ENCODE results near the gene EEA1. TPM values are rescaled to one million over a fixed set of nuclear protein-coding genes. Genes with fewer than 3 reads are reported as not detected.

Gene EEA1
- total RNA-seq, 1 experiment from 2014 or later: 14.9 TPM

- no peak overlapping the region for H3K4me3 Mint-ChIP-seq
- Histone ChIP-seq H3K18ac (ENCODE audit: insufficient read length, low read depth, low read length) (no peak overlapping the region), H4K20me1 (ENCODE audit: control insufficient read depth, insufficient read depth, insufficient read length) (no peaks in the 10 kb centered on the region), H2AK5ac (ENCODE audit: insufficient read length, low read length) (no peak overlapping the region), H3K56ac (ENCODE audit: insufficient read length, low read depth, low read length) (no peak overlapping the region), H3K23ac (ENCODE audit: insufficient read length, low read depth, low read length) (no peak overlapping the region), H3K9me3 (ENCODE audit: control insufficient read depth, low read depth, low read length) (no peaks in the 10 kb centered on the region), H4K5ac (ENCODE audit: insufficient read length, low read depth, low read length) (no peak overlapping the region), H3K4ac (ENCODE audit: low read depth, low read length) (no peak overlapping the region), H2BK20ac (ENCODE audit: low read depth, low read length, poor library complexity, severe bottlenecking) (no peak overlapping the region), H3K9ac (ENCODE audit: extremely low read depth, insufficient read length, low read length) (no peak overlapping the region), H2BK5ac (ENCODE audit: insufficient read length, low read length) (no peak overlapping the region), H4K91ac (ENCODE audit: insufficient read length, low read depth, low read length) (no peak overlapping the region), H3K14ac (ENCODE audit: insufficient read depth, low read length) (no peak overlapping the region), H3K79me1 (ENCODE audit: insufficient read depth, low read depth, low read length, poor library complexity, severe bottlenecking) (no peaks in the 10 kb centered on the region), H3K23me2 (ENCODE audit: insufficient read length, low read depth, low read length, poor library complexity, severe bottlenecking) (no peaks in the 10 kb centered on the region), H2BK15ac (ENCODE audit: low read depth, low read length) (no peak overlapping the region), H3K4me1 (ENCODE audit: insufficient read depth, low read length) (no peaks in the 10 kb centered on the region), H3K4me2 (ENCODE audit: insufficient read depth, insufficient read length, low read length) (no peak overlapping the region), H3K27ac (ENCODE audit: insufficient read length, low read depth, low read length) (no peak overlapping the region), H3K79me2 (ENCODE audit: insufficient read depth, low read length) (no peaks in the 10 kb centered on the region), H4K8ac (replicated peaks; ENCODE audit: insufficient read length, low read depth, low read length) (no peak overlapping the region), H2AFZ (ENCODE audit: low read length) (no peak overlapping the region), H2BK120ac (ENCODE audit: low read depth, low read length, poor library complexity, severe bottlenecking) (no peak overlapping the region), H3K27me3 (ENCODE audit: insufficient read depth, low read length) (no peaks in the 10 kb centered on the region), H3T11ph (ENCODE audit: low read length) (no peak overlapping the region), H2BK12ac (ENCODE audit: insufficient read length, low read depth, low read length) (no peak overlapping the region)
- DNase-seq: no peak
- no peaks in the 10 kb centered on the region for H3K27me3 Mint-ChIP-seq (ENCODE audit: low read depth)
- no peak overlapping the region for H3K27ac Mint-ChIP-seq
- H3K9me3 Mint-ChIP-seq: no peaks in the 10 kb centered on the region
- WGBS (ENCODE audit: extremely low coverage, insufficient read length, low lambda C conversion rate): no CpG with 5 or more reads among the region's 1 CpG
- TF ChIP-seq CTCF (conservative IDR thresholded peaks at IDR 0.05): no peak
- H3K36me3 Mint-ChIP-seq (ENCODE audit: insufficient read depth in 1 of 3, low read depth in 3 of 3): peaks cover 0 to 15% (median 3%) of the 10 kb centered on the region in 3 experiments; a peak in 3 of 7 replicates
- H3K4me1 Mint-ChIP-seq: peaks cover 2 to 4% of the 10 kb centered on the region in 2 experiments; a peak in 2 of 4 replicates
Measured at GRCh38 chr12:92847368-92847767, 81.7 kb downstream of the EEA1 start.

All from H9 (cell line).